Measurements from ENCODE around the gene ZNRF1. TPM values are rescaled to one million over a fixed set of nuclear protein-coding genes. Genes with fewer than 3 reads are reported as not detected.
"Not testable (repeated sequence)": the region's sequence is repeated elsewhere in the genome, so short reads cannot be mapped to it uniquely, and the experiment has no call there.

ZNRF1 gene
- total and polyA plus RNA-seq, 10 of the 15 experiments (the other 5 are each of a cell fraction or from before 2014, with no cell fraction given), result 5.8 to 25.9 (median 14.3) TPM

DNA sequence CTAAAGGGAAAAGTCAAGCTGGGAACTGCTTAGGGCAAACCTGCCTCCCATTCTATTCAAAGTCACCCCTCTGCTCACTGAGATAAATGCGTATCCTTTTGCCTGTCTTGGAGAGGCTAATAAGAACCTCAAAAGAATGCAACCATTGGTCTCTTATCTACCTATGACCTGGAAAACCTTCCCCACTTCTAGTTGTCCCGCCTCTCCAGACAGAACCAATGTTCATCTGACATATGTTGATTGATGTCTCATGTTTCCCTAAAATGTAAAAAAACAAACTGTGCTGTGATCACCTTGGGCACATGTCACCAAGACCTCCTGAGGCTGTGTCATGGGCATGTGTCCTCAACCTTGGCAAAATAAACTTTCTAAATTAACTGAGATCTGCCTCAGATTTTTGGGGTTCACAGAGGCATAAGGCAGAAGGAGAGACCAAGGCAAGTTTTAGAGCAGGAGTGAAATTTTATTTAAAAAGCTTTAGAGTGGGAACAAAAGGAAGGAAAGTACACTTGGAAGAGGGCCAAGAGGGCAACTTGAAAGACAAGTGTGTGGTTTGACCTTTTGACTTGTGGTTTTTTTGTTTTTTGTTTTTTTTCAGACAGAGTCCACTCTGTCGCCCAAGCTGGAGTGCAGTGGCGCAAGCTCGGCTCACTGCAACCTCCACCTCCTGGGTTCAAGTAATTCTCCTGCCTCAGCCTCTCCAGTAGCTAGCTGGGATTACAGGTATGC is 130.8 kb downstream of the ZNRF1 start:
- H3K27ac ChIP-seq (ENCODE audit: control insufficient read depth, insufficient read depth); H3K9ac ChIP-seq (ENCODE audit: control insufficient read depth, insufficient read depth, low read length); intact Hi-C loops (cut with micrococcal nuclease; ENCODE audit: unreplicated experiment); POLR2A ChIA-PET; H3K4me3 ChIP-seq; H3K79me2 ChIP-seq (ENCODE audit: control insufficient read depth, insufficient read depth, low read length); DNase-seq (ENCODE audit: low read depth, low spot score); FAIRE-seq; BruUV-seq (replicated peaks); in situ Hi-C loops (cut with MboI); H3K4me1 ChIP-seq (ENCODE audit: control insufficient read depth, insufficient read depth, low read length); ATAC-seq; H3K36me3 ChIP-seq (ENCODE audit: control insufficient read depth in 2 of 2, insufficient read depth in 2 of 2, low read length in 1 of 2); H3K9me3 ChIP-seq (replicated peaks; ENCODE audit: control insufficient read depth, insufficient read depth, low read length); H3K4me2 ChIP-seq (ENCODE audit: control insufficient read depth, insufficient read depth); H2AFZ ChIP-seq (ENCODE audit: control insufficient read depth, low read depth, low read length); H3K27me3 ChIP-seq (replicated peaks in 1 of 2; ENCODE audit: control insufficient read depth in 2 of 2, insufficient read depth in 2 of 2, low read length in 1 of 2); H4K20me1 ChIP-seq (ENCODE audit: control insufficient read depth, insufficient read depth): not testable (repeated sequence)
- WGBS (ENCODE audit: insufficient coverage, insufficient replicate concordance, low lambda C conversion rate, missing lambda C conversion rate), result 54% methylated on average over 5 of the region's 5 CpGs
- ChIA-PET SMC1A (ENCODE audit: uncharacterized antibody, unreplicated experiment) (interaction anchor here (0.6 to 1.4 kb wide), 3 partner anchors 59 to 304 kb away, joined by 3 to 4 read pairs (median 3); no protein-coding TSS in a partner anchor), RAD21 (ENCODE audit: unreplicated experiment) (interaction anchor here (2.2 kb wide), 1 partner anchor 267 kb away, joined by 5 read pairs; no protein-coding TSS in a partner anchor), CTCF (interaction anchor here (1.3 kb wide), 1 partner anchor 267 kb away, joined by 4 read pairs; no protein-coding TSS in a partner anchor)
- peak; percentile 44; the same call in 1 of the 2 replicates for TF ChIP-seq NR2F1 (conservative IDR thresholded peaks at IDR 0.05)

DNA sequence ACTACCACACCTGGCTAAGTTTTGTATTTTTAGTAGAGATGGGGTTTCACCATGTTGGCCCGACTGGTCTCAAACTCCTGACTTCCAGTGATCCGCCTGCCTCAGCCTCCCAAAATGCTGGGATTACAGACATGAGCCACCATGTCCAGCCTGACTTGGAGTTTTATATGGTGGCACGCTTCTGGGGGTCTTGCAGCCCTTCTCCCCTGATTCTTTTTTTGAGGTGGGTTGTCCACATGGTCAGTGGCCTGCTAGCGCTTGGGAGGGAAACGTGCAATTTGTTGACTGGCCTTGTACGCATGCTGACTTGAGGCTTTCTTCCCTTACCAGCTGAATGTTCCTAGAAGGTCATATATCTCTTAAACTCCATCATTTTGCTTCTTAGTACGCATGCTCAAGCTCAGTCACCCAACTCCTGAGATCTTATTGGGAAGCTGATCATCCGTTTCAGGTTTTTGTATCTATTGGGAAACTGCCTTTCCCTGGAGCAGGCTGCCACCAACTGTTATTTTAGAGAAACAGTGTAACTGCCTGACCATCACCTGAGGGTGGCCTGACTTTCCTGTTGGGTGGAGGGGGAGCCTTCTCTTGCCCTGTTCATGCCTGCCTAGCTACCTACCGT is 131.4 kb downstream of the ZNRF1 start:
- no peak overlapping the region for H3K4me3 ChIP-seq
- H4K20me1 ChIP-seq (ENCODE audit: control insufficient read depth, insufficient read depth), result no peaks in the 10 kb centered on the region
- ChIA-PET CTCF (interaction anchor here (1.3 kb wide), 1 partner anchor 267 kb away, joined by 4 read pairs; no protein-coding TSS in a partner anchor), SMC1A (ENCODE audit: uncharacterized antibody, unreplicated experiment) (interaction anchor here (0.7 to 1.3 kb wide), 2 partner anchors 12 to 43 kb away, joined by 3 to 4 read pairs; no protein-coding TSS in a partner anchor), RAD21 (ENCODE audit: unreplicated experiment) (interaction anchor here (2.2 kb wide), 1 partner anchor 267 kb away, joined by 5 read pairs; no protein-coding TSS in a partner anchor), POLR2A (no interaction called here)
- no peaks in the 10 kb centered on the region for H3K36me3 ChIP-seq (ENCODE audit: control insufficient read depth in 2 of 2, insufficient read depth in 2 of 2, low read length in 1 of 2)
- intact Hi-C loops (cut with micrococcal nuclease; ENCODE audit: unreplicated experiment), result no loop called here
- H3K27me3 ChIP-seq (replicated peaks in 1 of 2; ENCODE audit: control insufficient read depth in 2 of 2, insufficient read depth in 2 of 2, low read length in 1 of 2), result peaks cover 0 to 2% of the 10 kb centered on the region in 2 experiments; a peak in 1 of 4 replicates
- no peaks in the 10 kb centered on the region for H3K79me2 ChIP-seq (ENCODE audit: control insufficient read depth, insufficient read depth, low read length)
- DNase-seq (ENCODE audit: low read depth, low spot score) (no peak), ATAC-seq (no peak), FAIRE-seq (no peak)
- H3K4me1 ChIP-seq (ENCODE audit: control insufficient read depth, insufficient read depth, low read length), result no peaks in the 10 kb centered on the region
- no peak overlapping the region for H2AFZ ChIP-seq (ENCODE audit: control insufficient read depth, low read depth, low read length)
- no peaks in the 10 kb centered on the region; the same call in 1 of the 3 replicates for H3K9me3 ChIP-seq (replicated peaks; ENCODE audit: control insufficient read depth, insufficient read depth, low read length)
- no peak for TF ChIP-seq NBN (IDR thresholded peaks at IDR 0.05)
- TF ChIP-seq FOXM1 (IDR thresholded peaks at IDR 0.05; ENCODE audit: low read depth, low read length), result no peak
- 0 out of 2 replicates have a peak, but pooled peaks have one; percentile 18 for TF ChIP-seq RAD21 (IDR thresholded peaks at IDR 0.05; ENCODE audit: insufficient read depth, low read depth, low read length)
- TF ChIP-seq, protein P1, sequence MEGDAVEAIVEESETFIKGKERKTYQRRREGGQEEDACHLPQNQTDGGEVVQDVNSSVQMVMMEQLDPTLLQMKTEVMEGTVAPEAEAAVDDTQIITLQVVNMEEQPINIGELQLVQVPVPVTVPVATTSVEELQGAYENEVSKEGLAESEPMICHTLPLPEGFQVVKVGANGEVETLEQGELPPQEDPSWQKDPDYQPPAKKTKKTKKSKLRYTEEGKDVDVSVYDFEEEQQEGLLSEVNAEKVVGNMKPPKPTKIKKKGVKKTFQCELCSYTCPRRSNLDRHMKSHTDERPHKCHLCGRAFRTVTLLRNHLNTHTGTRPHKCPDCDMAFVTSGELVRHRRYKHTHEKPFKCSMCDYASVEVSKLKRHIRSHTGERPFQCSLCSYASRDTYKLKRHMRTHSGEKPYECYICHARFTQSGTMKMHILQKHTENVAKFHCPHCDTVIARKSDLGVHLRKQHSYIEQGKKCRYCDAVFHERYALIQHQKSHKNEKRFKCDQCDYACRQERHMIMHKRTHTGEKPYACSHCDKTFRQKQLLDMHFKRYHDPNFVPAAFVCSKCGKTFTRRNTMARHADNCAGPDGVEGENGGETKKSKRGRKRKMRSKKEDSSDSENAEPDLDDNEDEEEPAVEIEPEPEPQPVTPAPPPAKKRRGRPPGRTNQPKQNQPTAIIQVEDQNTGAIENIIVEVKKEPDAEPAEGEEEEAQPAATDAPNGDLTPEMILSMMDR (IDR thresholded peaks at IDR 0.05 in 2 of 3, conservative IDR thresholded peaks at IDR 0.05 in 1 of 3; ENCODE audit: control insufficient read depth in 2 of 3, extremely low read depth in 1 of 3, insufficient read depth in 1 of 3, low read depth in 3 of 3, low read length in 3 of 3), result 0 out of 6 replicates have a peak, but pooled peaks of 1 of the 3 experiments have one; percentile 5
- no peak overlapping the region for H3K4me2 ChIP-seq (ENCODE audit: control insufficient read depth, insufficient read depth)
- no peak overlapping the region for H3K27ac ChIP-seq (ENCODE audit: control insufficient read depth, insufficient read depth)
- in situ Hi-C loops (cut with MboI), result no loop called here
- WGBS (ENCODE audit: insufficient coverage, insufficient replicate concordance, low lambda C conversion rate, missing lambda C conversion rate), result 64% methylated on average over 9 of the region's 9 CpGs
- no peak overlapping the region for H3K9ac ChIP-seq (ENCODE audit: control insufficient read depth, insufficient read depth, low read length)
- BruUV-seq (replicated peaks), result no TSS peak

All from GM12878 (cell line).